A549 (cell line): ENCODE results near the gene CP. TPM values are rescaled to one million over a fixed set of nuclear protein-coding genes. Genes with fewer than 3 reads are reported as not detected.

ENCODE experiments used
- ATAC-seq, 2 experiments: fragments of 200-7000 bp in 1 of 2; fragments of >200 bp in 1 of 2; cut with Nextera tagmentation in 1 of 2; cut with Tn5 transposase in 1 of 2; 3 replicates each; pipeline versions ENCODE4 v1.8.0 to v1.9.1; 2018 to 2020; ENCODE audit warnings: mild to moderate bottlenecking in 1 of 2, moderate library complexity in 1 of 2
- CTCF ChIA-PET: fragments of 300-600 bp; sonication (Branson Sonifier 250); formaldehyde crosslinking; extraction: SDS; loops from one replicate; lab custom pipeline; 2021; ENCODE audit warnings: antibody characterized with exemption, inconsistent platforms; lab: Yijun Ruan, JAX
- POLR2A ChIA-PET: fragments of 350-600 bp; formaldehyde crosslinking; extraction: SDS; loops from one replicate; lab custom pipeline; 2021; ENCODE audit warnings: antibody characterized with exemption, inconsistent platforms; lab: Yijun Ruan, JAX
- DNase-seq, 2 experiments: peaks; one replicate each; pipeline versions ENCODE4 v3.0.0 to v3.0.0-alpha.2; 2011 to 2016; ENCODE audit warnings: low read depth in 1 of 2, low spot score in 1 of 2
- FAIRE-seq: peaks from 2 replicates; lab custom pipeline; 2011; peaks lifted over from hg19 to GRCh38; lab: Jason Lieb, UNC
- H3K27ac ChIP-seq, 2 experiments: fragments of >200 bp; sonication (Bioruptor Twin); formaldehyde crosslinking; 3 replicates each; pipeline ENCODE4 v1.5.1; 2016 to 2017
- H3K4me1 ChIP-seq: fragments of >200 bp; sonication (Bioruptor Twin); formaldehyde crosslinking; 3 replicates; pipeline ENCODE4 v1.6.1; 2016
- H3K4me2 ChIP-seq: fragments of >200 bp; sonication (Bioruptor Twin); formaldehyde crosslinking; 3 replicates; pipeline ENCODE4 v1.6.1; 2016
- H3K4me3 ChIP-seq: fragments of >200 bp; sonication (Bioruptor Twin); formaldehyde crosslinking; 3 replicates; pipeline ENCODE4 v1.5.1; 2016
- H3K9me3 ChIP-seq: fragments of >200 bp; sonication (Bioruptor Twin); formaldehyde crosslinking; 3 replicates; pipeline ENCODE4 v1.6.1; 2016
- BCL3 ChIP-seq: fragments of >200 bp; sonication (Bioruptor Twin); formaldehyde crosslinking; IDR thresholded peaks from 3 replicates; pipeline ENCODE4 v1.6.1; 2016
- CBX2 ChIP-seq: fragments of 200-600 bp; sonication (generic); IDR thresholded peaks from 2 replicates; pipeline ENCODE4 v1.6.1; 2016; ENCODE audit warnings: low read depth, mild to moderate bottlenecking, borderline replicate concordance
- CEBPB ChIP-seq, 2 experiments: fragments of >200 bp in 1 of 2; sonication (Bioruptor Twin) in 1 of 2; formaldehyde crosslinking in 1 of 2; IDR thresholded peaks; 2 replicates each; pipeline ENCODE4 v1.6.1; 2012 to 2016
- CHD4 ChIP-seq: fragments of 200-600 bp; sonication (generic); IDR thresholded peaks from 2 replicates; pipeline ENCODE4 v1.6.1; 2016; ENCODE audit warnings: antibody characterized with exemption, mild to moderate bottlenecking, borderline replicate concordance
- CTCF ChIP-seq: fragments of >200 bp; sonication (Bioruptor Twin); formaldehyde crosslinking; IDR thresholded peaks from 3 replicates; pipeline ENCODE4 v1.5.1; 2016
- ELK1 ChIP-seq: fragments of 150-350 bp; IDR thresholded peaks from 2 replicates; pipeline ENCODE4 v1.6.1; 2014; ENCODE audit warnings: low read depth, mild to moderate bottlenecking, low read length
- ESRRA ChIP-seq: fragments of 150-350 bp; IDR thresholded peaks from 2 replicates; pipeline ENCODE4 v1.6.1; 2014; ENCODE audit warnings: mild to moderate bottlenecking, low read length, borderline replicate concordance
- FOSL2 ChIP-seq, 2 experiments: fragments of 450-650 bp in 1 of 2; fragments of >200 bp in 1 of 2; sonication (Bioruptor Twin) in 1 of 2; formaldehyde crosslinking; IDR thresholded peaks; 2 replicates each; pipeline versions ENCODE4 v1.5.0 to v1.6.1; 2016 to 2020; ENCODE audit warnings: mild to moderate bottlenecking in 1 of 2, moderate library complexity in 1 of 2
- FOXS1 ChIP-seq: fragments of 250-450 bp; sonication (Bioruptor Pico); IDR thresholded peaks from 2 replicates; pipeline ENCODE4 v1.5.0; 2020; ENCODE audit warnings: mild to moderate bottlenecking, moderate library complexity
- GATA3 ChIP-seq: IDR thresholded peaks from 2 replicates; pipeline ENCODE4 v1.6.1; 2012; ENCODE audit warnings: borderline replicate concordance
- HEYL ChIP-seq: fragments of 250-450 bp; sonication (Bioruptor Pico); IDR thresholded peaks from 2 replicates; pipeline ENCODE4 v1.8.0; 2021; ENCODE audit warnings: mild to moderate bottlenecking, moderate library complexity
- HOXB5 ChIP-seq: fragments of 250-450 bp; sonication (Bioruptor Pico); IDR thresholded peaks from 2 replicates; pipeline ENCODE4 v1.5.0; 2020; ENCODE audit warnings: mild to moderate bottlenecking, moderate library complexity
- JUNB ChIP-seq: fragments of >200 bp; sonication (Bioruptor Twin); formaldehyde crosslinking; IDR thresholded peaks from 2 replicates; pipeline ENCODE4 v1.6.1; 2016
- MAFK ChIP-seq: fragments of 450-650 bp; IDR thresholded peaks from 2 replicates; pipeline ENCODE4 v1.6.1; 2014; ENCODE audit not compliant: partially characterized antibody
- MAX ChIP-seq: IDR thresholded peaks from 2 replicates; pipeline ENCODE4 v1.6.1; 2012
- PBX3 ChIP-seq: IDR thresholded peaks from 2 replicates; pipeline ENCODE4 v1.6.1; 2012
- PHF8 ChIP-seq: fragments of 200-600 bp; sonication (generic); IDR thresholded peaks from 2 replicates; pipeline ENCODE4 v1.6.1; 2016; ENCODE audit warnings: low read depth, mild to moderate bottlenecking, antibody characterized with exemption, moderate library complexity, borderline replicate concordance
- RCOR1 ChIP-seq: fragments of 150-350 bp; IDR thresholded peaks from 2 replicates; pipeline ENCODE4 v1.6.1; 2014; ENCODE audit warnings: antibody characterized with exemption, low read length, low read depth
- REST ChIP-seq: fragments of 200-600 bp; sonication (generic); IDR thresholded peaks from 2 replicates; pipeline ENCODE4 v1.6.1; 2016; ENCODE audit warnings: antibody characterized with exemption, mild to moderate bottlenecking, moderate library complexity
- TFCP2L1 ChIP-seq: fragments of 250-450 bp; sonication (Bioruptor Pico); IDR thresholded peaks from 2 replicates; pipeline ENCODE4 v1.5.0; 2021; ENCODE audit warnings: mild to moderate bottlenecking
- TP53 ChIP-seq: fragments of 250-450 bp; sonication (Bioruptor Pico); IDR thresholded peaks from 2 replicates; pipeline ENCODE4 v1.5.0; 2021; ENCODE audit warnings: mild to moderate bottlenecking, moderate library complexity
- USF2 ChIP-seq: fragments of 450-650 bp; IDR thresholded peaks from 2 replicates; pipeline ENCODE4 v1.6.1; 2014; ENCODE audit warnings: antibody characterized with exemption
- ZC3H11A ChIP-seq: fragments of 450-650 bp; IDR thresholded peaks from 2 replicates; pipeline ENCODE4 v1.6.1; 2014; ENCODE audit warnings: antibody characterized with exemption, mild to moderate bottlenecking
- WGBS: methylation state at CpG from one replicate; pipeline ENCODE4 v1.1.6; 2017; ENCODE audit errors: missing lambda C conversion rate; 5-methylcytosine and 5-hydroxymethylcytosine counted together
- polyA plus RNA-seq, 4 experiments: library from polyadenylated mRNA; depleted of rRNA in 3 of 4; stranded (reverse); fragments of >200 nt; fragmentation: RNase III in 1 of 4; extraction: RNeasy Plus Mini Kit Qiagen cat#74134 plus additional on column Dnase treatment in 1 of 4; gene quantifications; 2 replicates in 3 of 4; 3 replicates in 1 of 4; pipeline ENCODE4 v1.2.3, GENCODE V29; 2011 to 2017

Gene CP
- polyA plus RNA-seq, 2 of the 4 experiments (the other 2 are of a cell fraction) = 5.2 to 42.6 TPM

GRCh38 chr3:149247929-149248691 lies 26.5 kb upstream of the CP start:
- H3K4me3 ChIP-seq = no peak overlapping the region
- peaks cover 38% of the 10 kb centered on the region for H3K4me1 ChIP-seq
- CTCF ChIA-PET = interaction anchor here (1.3 kb wide), 1 partner anchor 128 kb away, joined by 7 read pairs; no protein-coding TSS in a partner anchor
- POLR2A ChIA-PET = interaction anchor here (1.0 to 1.7 kb wide), 2 partner anchors 69 to 119 kb away, joined by 3 to 8 read pairs; partner anchors contain the start of gene HPS3
- H3K4me2 ChIP-seq = peak overlapping the region; percentile 65
- 32% methylated on average over 5 of the region's 5 CpGs for WGBS
- ATAC-seq = peak in 1 of 2 experiments; percentile 58; a peak in 3 of 6 replicates
- FAIRE-seq = no peak
- no peaks in the 10 kb centered on the region for H3K9me3 ChIP-seq
- H3K27ac ChIP-seq = peak overlapping the region; percentile 37 to 47
- TF ChIP-seq ZC3H11A (no peak), FOSL2 (IDR thresholded peaks at IDR 0.05) (no peak), FOSL2 (CRISPR knock-in tag; IDR thresholded peaks at IDR 0.05) (peak; percentile 47), BCL3 (no peak), USF2 (no peak), REST (no peak), CEBPB (IDR thresholded peaks at IDR 0.05) (0 out of 4 replicates have a peak, but pooled peaks of 1 of the 2 experiments have one; percentile 6), PHF8 (no peak), MAX (no peak)
- DNase-seq = no peak

GRCh38 chr3:149247008-149247710 lies 25.5 kb upstream of the CP start:
- Histone ChIP-seq H3K4me1 (peaks cover 38% of the 10 kb centered on the region), H3K27ac (peak overlapping the region; percentile 47 to 75), H3K4me2 (peak overlapping the region; percentile 65), H3K9me3 (no peaks in the 10 kb centered on the region), H3K4me3 (no peak overlapping the region)
- ChIA-PET POLR2A (interaction anchor here (1.7 kb wide), 1 partner anchor 118 kb away, joined by 8 read pairs; the partner anchor contains the start of gene HPS3), CTCF (interaction anchor here (1.3 kb wide), 1 partner anchor 127 kb away, joined by 7 read pairs; no protein-coding TSS in a partner anchor)
- FAIRE-seq = no peak
- 30% methylated on average over 6 of the region's 6 CpGs for WGBS
- TF ChIP-seq CHD4 (no peak), HEYL (no peak), CTCF (no peak), MAFK (no peak), TP53 (CRISPR knock-in tag) (no peak), FOSL2 (IDR thresholded peaks at IDR 0.05) (peak; percentile 91), FOSL2 (CRISPR knock-in tag; IDR thresholded peaks at IDR 0.05) (peak; percentile 98), CEBPB (IDR thresholded peaks at IDR 0.05) (peak; percentile 76 to 92), TFCP2L1 (CRISPR knock-in tag) (no peak), RCOR1 (no peak), PBX3 (no peak), HOXB5 (CRISPR knock-in tag) (no peak), FOXS1 (CRISPR knock-in tag) (peak; percentile 89; the same call in 1 of the 2 replicates), CBX2 (no peak), ESRRA (no peak), GATA3 (peak; percentile 50; the same call in 1 of the 2 replicates), ELK1 (no peak), JUNB (peak; percentile 91)
- DNase-seq = peak in 1 of 2 experiments; percentile 36
- ATAC-seq = peak; percentile 43 to 60; a peak in 4 of 6 replicates
